Body of pancreas (tissue), 4 donors: ENCODE data around the gene CEP83. TPM values are rescaled to one million over a fixed set of nuclear protein-coding genes. Genes with fewer than 3 reads are reported as not detected.
"Not testable (repeated sequence)": the region's sequence is repeated elsewhere in the genome, so short reads cannot be mapped to it uniquely, and the experiment has no call there.

ENCODE experiments used
- ATAC-seq: fragments of 150-250 bp; one replicate; pipeline ENCODE4 v1.9.1; 2016
- DNase-seq, 4 donors: peaks; one replicate each; pipeline ENCODE4 v3.0.0-alpha.2; 2019
- H3K27ac ChIP-seq, 4 donors: fragments of 200-600 bp; sonication (generic); 1 replicate in 3 of 4; 2 replicates in 1 of 4; pipeline versions ENCODE4 v1.5.1 to v1.6.1; 2016 to 2019; ENCODE audit warnings: mild to moderate bottlenecking in 1 of 4, mixed read lengths in 1 of 4, moderate library complexity in 1 of 4
- H3K27me3 ChIP-seq, 2 donors: fragments of 200-600 bp; sonication (generic); one replicate each; pipeline ENCODE4 v1.6.0; 2016; ENCODE audit warnings: mild to moderate bottlenecking in 1 of 2
- H3K36me3 ChIP-seq, 2 donors: fragments of 200-600 bp; sonication (generic); replicated peaks in 1 of 2; 2 replicates each; pipeline ENCODE4 v1.5.1; 2016; ENCODE audit warnings: low read depth in 2 of 2; ENCODE audit not compliant: insufficient read depth in 1 of 2
- H3K4me1 ChIP-seq: fragments of 200-600 bp; sonication (generic); one replicate; pipeline ENCODE4 v1.6.0; 2016
- H3K4me3 ChIP-seq, 2 donors: fragments of 200-600 bp; sonication (generic); 1 replicate in 1 of 2; 2 replicates in 1 of 2; pipeline ENCODE4 v1.5.1; 2016 to 2019
- H3K9me3 ChIP-seq, 3 donors: fragments of 200-600 bp; sonication (generic); 1 replicate in 2 of 3; 2 replicates in 1 of 3; pipeline ENCODE4 v1.5.1; 2016
- POLR2A ChIP-seq, 3 donors: fragments of 450-650 bp; IDR thresholded peaks; one replicate each; pipeline ENCODE4 v1.6.1; 2016; ENCODE audit warnings: antibody characterized with exemption in 3 of 3, mild to moderate bottlenecking in 2 of 3
- WGBS, 2 donors: methylation state at CpG; one replicate each; pipeline ENCODE4 v1.1.5; 2017; 5-methylcytosine and 5-hydroxymethylcytosine counted together
- intact Hi-C: fragments of 100-400 bp; cut with DNase I; formaldehyde crosslinking; loops from one replicate; pipeline ENCODE4 v1.15.1; 2023
- total RNA-seq, 2 donors: library from RNA; depleted of rRNA; stranded (reverse); fragments of >200 nt; gene quantifications; one replicate each; pipeline ENCODE4 v1.1.0, GENCODE V29; 2016
- TF ChIP-seq, protein P1 (sequence below), 7 experiments: fragments of 450-650 bp in 4 of 7; fragments of 200-600 bp in 3 of 7; sonication (generic) in 3 of 7; IDR thresholded peaks; one replicate each; pipeline ENCODE4 v1.5.1; 2016 to 2019; ENCODE audit warnings: antibody characterized with exemption in 7 of 7

Gene CEP83
- total RNA-seq, 2 donors from 2014 or later = 41.8 to 48.1 TPM

DNA sequence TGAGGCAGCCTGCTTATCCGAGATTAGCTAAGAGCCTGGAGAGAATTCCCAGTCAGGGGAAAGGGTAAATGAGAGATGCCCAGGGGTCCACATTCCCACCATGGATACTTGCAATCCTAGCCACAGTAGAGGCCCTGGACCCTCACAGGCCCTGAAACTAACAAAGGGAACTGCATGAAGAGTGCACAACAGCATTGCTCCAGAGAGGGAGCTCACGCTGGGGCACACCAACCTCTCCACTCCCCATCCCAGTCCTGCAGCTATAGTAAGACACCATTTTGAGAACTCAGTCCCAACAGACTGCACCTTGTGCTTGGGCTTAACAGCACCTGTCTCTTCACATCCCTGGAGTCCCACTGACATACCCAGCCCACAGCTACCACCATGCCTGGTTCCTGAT, 30.5 kb downstream of the CEP83 start:
- Histone ChIP-seq H3K9me3 (no peaks in the 10 kb centered on the region), H3K4me1 (peaks cover 28% of the 10 kb centered on the region), H3K27ac (no peak overlapping the region), H3K36me3 (no peaks in the 10 kb centered on the region), H3K4me3 (no peak overlapping the region), H3K27me3 (no peaks in the 10 kb centered on the region)
- intact Hi-C loops = no loop called here
- WGBS, 2 donors = 86 to 91% methylated on average over 2 of the region's 2 CpGs
- no peak for ATAC-seq
- TF ChIP-seq, protein P1, sequence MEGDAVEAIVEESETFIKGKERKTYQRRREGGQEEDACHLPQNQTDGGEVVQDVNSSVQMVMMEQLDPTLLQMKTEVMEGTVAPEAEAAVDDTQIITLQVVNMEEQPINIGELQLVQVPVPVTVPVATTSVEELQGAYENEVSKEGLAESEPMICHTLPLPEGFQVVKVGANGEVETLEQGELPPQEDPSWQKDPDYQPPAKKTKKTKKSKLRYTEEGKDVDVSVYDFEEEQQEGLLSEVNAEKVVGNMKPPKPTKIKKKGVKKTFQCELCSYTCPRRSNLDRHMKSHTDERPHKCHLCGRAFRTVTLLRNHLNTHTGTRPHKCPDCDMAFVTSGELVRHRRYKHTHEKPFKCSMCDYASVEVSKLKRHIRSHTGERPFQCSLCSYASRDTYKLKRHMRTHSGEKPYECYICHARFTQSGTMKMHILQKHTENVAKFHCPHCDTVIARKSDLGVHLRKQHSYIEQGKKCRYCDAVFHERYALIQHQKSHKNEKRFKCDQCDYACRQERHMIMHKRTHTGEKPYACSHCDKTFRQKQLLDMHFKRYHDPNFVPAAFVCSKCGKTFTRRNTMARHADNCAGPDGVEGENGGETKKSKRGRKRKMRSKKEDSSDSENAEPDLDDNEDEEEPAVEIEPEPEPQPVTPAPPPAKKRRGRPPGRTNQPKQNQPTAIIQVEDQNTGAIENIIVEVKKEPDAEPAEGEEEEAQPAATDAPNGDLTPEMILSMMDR (IDR thresholded peaks at IDR 0.05) = no peak
- TF ChIP-seq POLR2A (IDR thresholded peaks at IDR 0.05) = no peak
- DNase-seq = no peak

- no peak overlapping the region for H3K4me3 ChIP-seq
- peak; percentile 40 for ATAC-seq
- H3K9me3 ChIP-seq = peaks cover 0 to 1% (median 0%) of the 10 kb centered on the region in 3 donors
- no peak for TF ChIP-seq POLR2A (IDR thresholded peaks at IDR 0.05)
- TF ChIP-seq, protein P1 (IDR thresholded peaks at IDR 0.05) = no peak
- no peaks in the 10 kb centered on the region for H3K36me3 ChIP-seq
- H3K27ac ChIP-seq = peak overlapping the region in 1 of 4 donors; percentile 36
- peak; percentile 31 to 65 (median 55) for DNase-seq
- no peaks in the 10 kb centered on the region for H3K27me3 ChIP-seq
- intact Hi-C loops = no loop called here
- WGBS, 2 donors = 12 to 19% methylated on average over 3 of the region's 3 CpGs
- H3K4me1 ChIP-seq = peaks cover 15% of the 10 kb centered on the region
Measured at GRCh38 chr12:94427501-94428381, 31.9 kb downstream of the CEP83 start.

DNA sequence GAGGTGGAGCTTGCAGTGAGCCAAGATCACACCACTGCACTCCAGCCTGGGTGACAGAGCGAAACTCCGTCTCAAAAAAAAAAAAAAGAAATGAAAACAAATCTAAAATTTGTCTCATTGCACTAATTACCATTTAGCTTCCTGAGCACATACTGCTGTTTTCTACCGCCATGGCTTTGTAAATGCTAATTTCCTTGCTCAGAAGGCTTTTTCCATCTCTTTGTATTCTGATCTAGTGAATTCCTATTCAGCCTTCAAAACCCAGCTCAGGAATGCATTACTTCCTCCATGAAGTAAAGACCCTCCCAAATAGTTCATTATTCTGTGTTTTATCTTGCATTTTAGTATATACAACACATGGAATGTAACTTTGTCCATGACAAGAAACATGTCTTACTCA, 33.6 kb downstream of the CEP83 start:
- Histone ChIP-seq H3K4me1 (peaks cover 15% of the 10 kb centered on the region), H3K4me3 (no peak overlapping the region), H3K27ac (no peak overlapping the region), H3K9me3 (peaks cover 0 to 13% (median 0%) of the 10 kb centered on the region in 3 donors), H3K36me3 (no peaks in the 10 kb centered on the region), H3K27me3 (no peaks in the 10 kb centered on the region)
- intact Hi-C loops = no loop called here
- TF ChIP-seq, protein P1 (IDR thresholded peaks at IDR 0.05) = no peak
- no peak for TF ChIP-seq POLR2A (IDR thresholded peaks at IDR 0.05)
- ATAC-seq (no peak), DNase-seq (no peak)
- WGBS, 2 donors = 94% methylated on average over 3 of the region's 3 CpGs

DNA sequence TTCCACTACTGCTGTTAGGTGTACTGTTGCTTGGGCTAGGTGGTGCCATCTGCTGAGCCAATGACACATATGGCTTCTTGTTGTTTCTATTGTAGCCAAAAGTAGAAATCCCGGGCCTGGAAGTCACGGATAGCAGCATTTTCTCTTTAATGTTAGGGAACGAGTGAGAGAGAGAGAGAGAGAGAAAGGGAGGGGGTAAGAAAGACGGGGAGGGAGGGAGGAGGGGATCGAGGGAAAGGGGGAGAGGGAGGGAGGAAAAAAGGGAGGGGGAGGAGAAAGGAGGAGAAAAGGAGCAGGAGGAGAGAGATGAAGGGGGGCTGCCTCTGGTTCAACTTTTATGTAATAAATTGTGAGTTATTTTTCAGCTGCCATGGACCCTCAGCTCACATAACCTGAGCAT, 34.8 kb downstream of the CEP83 start:
- DNase-seq, intact Hi-C loops: not testable (repeated sequence)

DNA sequence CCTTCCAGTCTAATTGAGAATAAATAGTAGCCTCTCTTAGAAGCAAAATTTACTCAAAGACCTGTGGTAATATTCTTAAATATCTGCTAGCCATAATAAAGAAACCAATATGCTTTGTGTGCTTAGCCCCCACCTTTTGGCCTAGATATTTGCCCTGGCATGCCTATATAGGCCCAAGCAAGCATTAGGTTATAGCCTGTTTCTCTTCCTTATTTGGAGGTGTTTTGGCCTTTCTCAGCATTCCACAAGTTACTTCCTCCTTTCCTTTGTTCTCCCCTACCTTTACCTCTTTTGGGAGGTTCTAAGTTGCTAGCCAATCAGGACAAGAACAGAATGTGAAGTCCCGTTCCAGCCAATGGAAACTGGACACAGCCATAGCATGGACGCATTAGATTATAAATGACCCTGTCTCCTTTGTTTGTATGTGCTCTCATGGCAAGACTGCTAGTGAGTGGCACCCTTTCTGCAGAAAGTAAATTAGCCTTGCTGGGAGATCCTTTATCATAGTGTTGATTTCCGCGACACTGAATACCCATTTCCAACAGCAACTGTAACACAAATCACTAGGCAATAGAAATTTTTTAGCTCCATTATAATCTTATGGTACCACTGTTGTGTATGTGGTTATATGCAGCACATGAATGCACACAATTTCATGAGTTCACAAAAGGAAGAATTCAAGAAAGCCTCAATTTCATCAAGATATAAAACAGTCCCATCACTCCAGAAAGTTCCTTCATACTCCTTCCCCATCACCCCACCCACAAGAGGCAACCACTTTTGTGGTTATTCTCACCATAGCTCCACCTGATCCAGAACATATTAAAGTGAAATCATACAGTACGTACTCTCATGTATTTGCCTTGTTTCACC, 37.6 kb downstream of the CEP83 start:
- Histone ChIP-seq H3K4me1 (peaks cover 3% of the 10 kb centered on the region), H3K27me3 (no peaks in the 10 kb centered on the region), H3K27ac (no peak overlapping the region), H3K4me3 (no peak overlapping the region), H3K9me3 (peaks cover 0 to 13% (median 0%) of the 10 kb centered on the region in 3 donors), H3K36me3 (no peaks in the 10 kb centered on the region)
- DNase-seq (no peak), ATAC-seq (no peak)
- no peak for TF ChIP-seq POLR2A (IDR thresholded peaks at IDR 0.05)
- TF ChIP-seq, protein P1 (IDR thresholded peaks at IDR 0.05) = no peak
- intact Hi-C loops = no loop called here
- 98 to 99% methylated on average over 5 of the region's 5 CpGs for WGBS, 2 donors

More for the DNA sequence above, 34.8 kb downstream of the CEP83 start:
- not testable (repeated sequence) for H3K27ac ChIP-seq, H3K27me3 ChIP-seq, ATAC-seq, H3K36me3 ChIP-seq, H3K4me3 ChIP-seq
- Histone ChIP-seq H3K4me1 (peaks cover 15% of the 10 kb centered on the region), H3K9me3 (peaks cover 0 to 13% (median 0%) of the 10 kb centered on the region in 3 donors)
- WGBS, 2 donors = 74 to 96% methylated on average over 5 of the region's 5 CpGs
